ENCODE data around the gene GATA3.
A peak's percentile ranks its signal among the peaks of the same experiment; 100 is the strongest.

The GATA3 gene

GRCh38 chr10:8054494-8055407 lies at the start of gene GATA3:
Gene GATA3, plus strand, starts transcription at chr10:8054688. Its CDS starts 968 bp downstream, at chr10:8055656.
- TF ChIP-seq POU6F1 (CRISPR knock-in tag; IDR thresholded peaks at IDR 0.05; ENCODE audit: borderline replicate concordance, low read depth) (no peak), ZFP3 (CRISPR knock-in tag; IDR thresholded peaks at IDR 0.05) (0 out of 2 replicates have a peak, but pooled peaks have one; percentile 13), TSHZ2 (CRISPR knock-in tag; IDR thresholded peaks at IDR 0.05) (no peak), ZC3H10 (CRISPR knock-in tag; IDR thresholded peaks at IDR 0.05) (no peak), ZFP30 (CRISPR knock-in tag; IDR thresholded peaks at IDR 0.05) (no peak), CSRNP3 (CRISPR knock-in tag; IDR thresholded peaks at IDR 0.05) (no peak), GLIS3 (CRISPR knock-in tag; IDR thresholded peaks at IDR 0.05) (0 out of 2 replicates have a peak, but pooled peaks have one; percentile 6)
- ATAC-seq, result peak; percentile 49

- TF ChIP-seq BACH2 (CRISPR knock-in tag; IDR thresholded peaks at IDR 0.05; ENCODE audit: borderline replicate concordance), result no peak
- no peak for TF ChIP-seq ZC3H10 (CRISPR knock-in tag; IDR thresholded peaks at IDR 0.05)
- ATAC-seq, result no peak
These were observed 48.1 kb upstream of the GATA3 start for GRCh38 chr10:8006274-8006999.

DNA sequence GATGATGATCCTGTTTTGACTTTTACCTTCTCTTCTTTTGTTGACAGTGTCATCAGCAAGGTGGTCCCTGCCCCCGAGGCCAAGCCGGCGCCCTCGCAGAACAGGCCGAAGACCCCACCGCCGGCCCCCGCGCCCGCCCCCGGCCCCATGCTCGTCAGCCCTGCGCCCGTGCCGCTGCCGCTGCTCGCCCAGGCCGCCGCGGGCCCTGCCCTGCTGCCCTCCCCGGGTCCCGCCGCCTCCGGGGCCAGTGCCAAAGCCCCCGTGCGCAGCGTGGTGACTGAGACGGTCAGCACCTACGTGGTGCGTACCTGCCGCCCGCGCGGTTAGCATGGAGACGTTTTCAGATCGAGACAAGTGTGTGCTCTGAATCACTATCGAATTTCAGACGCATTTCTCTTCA lies 45.5 kb upstream of the GATA3 start:
- no peak for ATAC-seq
- TF ChIP-seq ZNF70 (CRISPR knock-in tag; IDR thresholded peaks at IDR 0.05) (no peak), TSHZ2 (CRISPR knock-in tag; IDR thresholded peaks at IDR 0.05) (no peak), POU6F1 (CRISPR knock-in tag; IDR thresholded peaks at IDR 0.05; ENCODE audit: borderline replicate concordance, low read depth) (no peak)

- TF ChIP-seq CSDC2 (CRISPR knock-in tag; IDR thresholded peaks at IDR 0.05) (no peak), ZNF565 (CRISPR knock-in tag; conservative IDR thresholded peaks at IDR 0.05; ENCODE audit: low read depth) (no peak), TCF4 (CRISPR knock-in tag; IDR thresholded peaks at IDR 0.05; ENCODE audit: borderline replicate concordance) (no peak), ZNF70 (CRISPR knock-in tag; IDR thresholded peaks at IDR 0.05) (no peak), PPARA (CRISPR knock-in tag; IDR thresholded peaks at IDR 0.05; ENCODE audit: borderline replicate concordance) (no peak)
- TF ChIP-seq, protein P1, sequence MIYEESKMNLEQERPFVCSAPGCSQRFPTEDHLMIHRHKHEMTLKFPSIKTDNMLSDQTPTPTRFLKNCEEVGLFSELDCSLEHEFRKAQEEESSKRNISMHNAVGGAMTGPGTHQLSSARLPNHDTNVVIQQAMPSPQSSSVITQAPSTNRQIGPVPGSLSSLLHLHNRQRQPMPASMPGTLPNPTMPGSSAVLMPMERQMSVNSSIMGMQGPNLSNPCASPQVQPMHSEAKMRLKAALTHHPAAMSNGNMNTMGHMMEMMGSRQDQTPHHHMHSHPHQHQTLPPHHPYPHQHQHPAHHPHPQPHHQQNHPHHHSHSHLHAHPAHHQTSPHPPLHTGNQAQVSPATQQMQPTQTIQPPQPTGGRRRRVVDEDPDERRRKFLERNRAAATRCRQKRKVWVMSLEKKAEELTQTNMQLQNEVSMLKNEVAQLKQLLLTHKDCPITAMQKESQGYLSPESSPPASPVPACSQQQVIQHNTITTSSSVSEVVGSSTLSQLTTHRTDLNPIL (CRISPR knock-in tag; IDR thresholded peaks at IDR 0.05; ENCODE audit: low read depth), result no peak
- no peak for ATAC-seq
These were observed 41.5 kb upstream of the GATA3 start for GRCh38 chr10:8013006-8013405.

Measured in SK-N-SH treated with all-trans-retinoic acid at 6 μM for 48 hours (cell line).